Vagina (tissue), 2 donors: Measurements from ENCODE around the gene HNRNPLL.
"Not testable (repeated sequence)": the region's sequence is repeated elsewhere in the genome, so short reads cannot be mapped to it uniquely, and the experiment has no call there.

Experiments
- CTCF ChIP-seq, 3 experiments: fragments of 450-650 bp in 2 of 3; fragments of 200-600 bp in 1 of 3; sonication (generic) in 1 of 3; IDR thresholded peaks; one replicate each; pipeline ENCODE4 v1.5.1; 2017 to 2019; ENCODE audit warnings: antibody characterized with exemption in 3 of 3, mild to moderate bottlenecking in 2 of 3, moderate library complexity in 2 of 3
- POLR2A ChIP-seq, 2 donors: fragments of 450-650 bp; IDR thresholded peaks; one replicate each; pipeline ENCODE4 v1.6.1; 2017; ENCODE audit warnings: antibody characterized with exemption in 2 of 2, mild to moderate bottlenecking in 2 of 2, moderate library complexity in 2 of 2
- POLR2AphosphoS5 ChIP-seq, 2 donors: sonication (generic); formaldehyde crosslinking; IDR thresholded peaks; one replicate each; pipeline ENCODE4 v1.9.0; 2017; ENCODE audit warnings: antibody characterized with exemption in 2 of 2, mild to moderate bottlenecking in 2 of 2, low read depth in 1 of 2; ENCODE audit not compliant: insufficient read depth in 1 of 2

DNA sequence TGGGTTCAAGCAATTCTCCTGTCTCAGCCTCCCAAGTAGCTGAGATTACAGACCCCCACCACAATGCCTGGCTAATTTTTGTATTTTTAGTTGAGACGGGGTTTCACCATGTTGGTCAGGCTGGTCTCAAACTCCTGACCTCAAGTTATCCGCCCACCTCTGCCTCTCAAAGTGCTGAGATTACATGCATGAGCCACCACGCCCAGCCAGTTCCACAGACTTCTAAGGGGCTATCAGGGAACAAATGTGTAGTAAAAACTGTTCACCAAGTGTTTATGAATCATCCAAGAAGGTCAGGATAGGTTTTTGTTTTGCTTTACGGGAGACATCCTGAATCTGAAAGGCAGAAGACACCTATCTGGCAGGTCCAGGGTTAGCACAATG lies 60.5 kb downstream of the HNRNPLL start:
- not testable (repeated sequence) for TF ChIP-seq POLR2A (IDR thresholded peaks at IDR 0.05); CTCF (IDR thresholded peaks at IDR 0.05); POLR2AphosphoS5 (IDR thresholded peaks at IDR 0.05; ENCODE audit: insufficient read depth in 1 of 2, low read depth in 1 of 2)
